GM19328 (cell line): ENCODE results near the gene LMAN2.
A peak's percentile ranks its signal among the peaks of the same experiment; 100 is the strongest.

Source experiments
- ATAC-seq: cut with Tn5 transposase; IDR thresholded peaks from one replicate; pipeline ENCODE4 v1.9.1; 2021; ENCODE audit warnings: mild to moderate bottlenecking, moderate library complexity; ENCODE audit not compliant: unreplicated experiment

LMAN2 gene, protein sequence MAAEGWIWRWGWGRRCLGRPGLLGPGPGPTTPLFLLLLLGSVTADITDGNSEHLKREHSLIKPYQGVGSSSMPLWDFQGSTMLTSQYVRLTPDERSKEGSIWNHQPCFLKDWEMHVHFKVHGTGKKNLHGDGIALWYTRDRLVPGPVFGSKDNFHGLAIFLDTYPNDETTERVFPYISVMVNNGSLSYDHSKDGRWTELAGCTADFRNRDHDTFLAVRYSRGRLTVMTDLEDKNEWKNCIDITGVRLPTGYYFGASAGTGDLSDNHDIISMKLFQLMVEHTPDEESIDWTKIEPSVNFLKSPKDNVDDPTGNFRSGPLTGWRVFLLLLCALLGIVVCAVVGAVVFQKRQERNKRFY

GRCh38 chr5:177351392-177352329 is at the start of gene LMAN2:
Gene LMAN2 (minus strand): TSS chr5:177351668. CDS start chr5:177351647, 21 bp downstream.
- peak; percentile 87 for ATAC-seq

- no peak for ATAC-seq
Observed at GRCh38 chr5:177399997-177400868, 48.8 kb upstream of the LMAN2 start, which contains the start of gene PFN3. Gene PFN3 (minus strand): TSS chr5:177400661. CDS start chr5:177400576, 85 bp downstream.

GRCh38 chr5:177397875-177398390 is 46.5 kb upstream of the LMAN2 start:
- ATAC-seq = no peak

- ATAC-seq = no peak
Observed at GRCh38 chr5:177396807-177397206, 45.3 kb upstream of the LMAN2 start.

- ATAC-seq = no peak
Observed at GRCh38 chr5:177396078-177396477, 44.6 kb upstream of the LMAN2 start.

DNA sequence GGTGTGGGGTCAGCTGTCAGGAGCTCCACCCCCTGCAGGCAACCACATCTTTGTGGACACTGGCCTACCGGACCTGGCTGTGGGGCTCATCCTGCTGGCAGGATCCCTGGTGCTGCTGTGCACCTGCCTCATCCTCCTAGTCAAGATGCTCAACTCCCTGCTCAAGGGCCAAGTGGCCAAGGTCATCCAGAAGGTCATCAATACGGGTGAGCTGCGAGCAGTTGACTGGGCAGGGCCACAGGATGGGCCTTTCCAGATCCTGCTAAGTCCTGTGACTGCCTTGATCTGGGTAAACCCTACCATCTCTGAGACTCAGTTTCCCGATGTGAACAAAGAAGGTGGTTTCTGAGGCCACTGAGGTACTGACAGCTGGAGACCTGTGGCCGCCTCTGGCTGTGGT is 42.5 kb upstream of the LMAN2 start:
- no peak for ATAC-seq

- ATAC-seq = no peak
Observed at GRCh38 chr5:177393206-177393765, 41.8 kb upstream of the LMAN2 start.

- no peak for ATAC-seq
Observed at GRCh38 chr5:177392765-177393164, 41.3 kb upstream of the LMAN2 start.

DNA sequence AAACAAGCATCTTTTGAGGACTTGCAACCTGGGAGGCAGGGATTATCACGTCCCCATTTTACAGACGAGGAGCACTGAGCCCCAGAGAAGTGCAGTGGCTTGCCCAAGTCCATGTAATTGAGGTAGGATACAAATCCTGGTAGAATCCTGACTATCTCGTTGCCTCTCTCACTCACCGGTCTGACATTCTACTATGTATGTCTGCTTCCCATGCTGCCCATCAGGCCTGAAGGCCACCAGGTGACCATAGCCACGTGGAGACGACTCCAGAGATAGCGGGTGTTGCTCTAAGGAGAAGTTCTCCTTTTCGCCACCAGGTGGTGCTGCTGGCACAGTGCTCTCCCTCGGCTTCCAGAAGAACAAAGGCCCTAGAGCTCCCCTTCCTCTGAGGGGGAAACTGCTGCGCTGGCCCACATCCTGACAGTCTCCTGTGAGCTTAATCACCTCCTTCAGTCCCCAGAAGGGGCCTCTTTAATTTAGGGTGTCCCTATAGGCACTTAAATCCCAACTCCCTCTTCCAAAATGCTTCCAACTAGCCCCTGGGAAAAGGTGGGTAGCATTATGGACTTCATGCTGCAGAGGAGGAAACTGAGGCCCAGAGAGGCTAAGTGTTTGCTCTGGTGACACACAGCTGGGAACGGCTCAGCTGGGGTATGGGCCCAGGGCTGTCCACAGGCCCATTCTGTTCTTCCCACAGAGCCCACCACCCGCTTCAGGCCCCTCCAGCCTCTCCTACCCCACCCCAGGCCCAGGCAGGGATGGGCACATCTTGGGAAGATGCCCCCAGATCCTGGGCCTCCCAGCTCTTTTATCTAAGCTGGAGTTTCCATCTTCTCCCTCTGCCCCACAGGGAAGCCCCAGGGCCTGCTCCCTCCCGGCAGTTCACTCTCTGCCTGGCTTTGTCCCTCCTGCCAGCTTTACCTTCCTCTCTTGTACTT is 39.2 kb upstream of the LMAN2 start:
- ATAC-seq = no peak

DNA sequence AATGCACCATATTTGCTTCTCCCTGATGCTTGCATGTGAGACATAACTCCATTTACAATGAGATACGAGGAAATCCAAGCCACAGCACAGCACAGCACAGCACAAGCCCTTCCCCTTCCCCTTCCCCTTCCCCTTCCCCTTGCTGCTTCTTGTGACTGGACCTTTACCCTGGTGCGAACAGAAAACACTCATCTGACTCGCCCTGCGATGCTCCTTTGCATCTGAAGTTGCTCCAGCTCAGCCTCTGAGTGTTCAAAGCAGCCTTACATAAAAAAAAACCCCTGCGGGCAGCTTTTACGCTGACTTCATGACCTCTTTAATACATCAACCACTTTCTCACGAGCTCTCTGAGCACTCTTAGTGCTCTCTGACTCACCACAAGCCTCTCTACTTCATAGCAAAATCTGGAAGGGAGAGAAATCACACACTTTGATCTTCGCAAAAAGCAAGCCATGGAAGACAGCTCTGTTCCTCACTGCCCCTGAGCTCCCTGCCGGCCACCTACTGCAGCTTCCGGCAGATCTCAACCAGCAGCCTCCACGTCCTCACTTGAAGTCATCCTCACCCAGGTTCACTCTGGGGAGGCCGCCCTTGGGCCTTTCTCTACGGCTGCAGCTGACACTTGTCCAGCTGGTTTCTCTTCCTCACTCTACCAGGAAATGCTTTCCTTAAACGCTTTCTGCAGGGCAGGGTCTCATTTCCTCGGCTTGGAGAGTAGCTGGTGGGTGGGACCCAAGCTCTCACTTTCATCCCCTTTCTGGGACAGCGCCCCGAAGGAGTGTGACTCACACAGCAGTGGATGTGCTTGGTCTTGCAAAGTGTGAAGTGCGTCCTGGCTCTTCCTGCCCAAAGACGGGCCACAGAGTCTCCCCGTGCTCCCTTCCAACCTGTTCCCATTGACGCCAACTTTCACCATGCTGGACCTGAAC is 38.0 kb upstream of the LMAN2 start:
- ATAC-seq = no peak

GRCh38 chr5:177388521-177389052 is 37.1 kb upstream of the LMAN2 start:
- ATAC-seq = no peak

DNA sequence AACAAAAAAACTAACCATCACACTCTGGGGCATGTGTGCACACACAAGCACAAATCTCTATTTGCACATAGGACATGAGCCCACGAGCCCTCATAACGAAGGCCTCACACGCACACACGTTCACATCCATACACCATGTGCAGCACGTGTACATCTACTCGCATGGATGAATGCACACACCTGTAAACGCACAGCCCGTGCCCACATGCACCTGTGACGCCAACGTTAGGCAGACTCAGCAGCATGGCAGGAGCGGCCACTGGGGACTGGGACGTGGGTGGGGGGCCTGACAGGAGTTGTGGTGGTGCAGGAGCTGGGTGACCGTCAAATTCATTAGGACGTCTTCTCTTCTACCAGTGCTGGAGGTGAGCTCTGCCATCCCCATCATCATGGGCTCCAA is 35.9 kb upstream of the LMAN2 start:
- ATAC-seq = no peak

DNA sequence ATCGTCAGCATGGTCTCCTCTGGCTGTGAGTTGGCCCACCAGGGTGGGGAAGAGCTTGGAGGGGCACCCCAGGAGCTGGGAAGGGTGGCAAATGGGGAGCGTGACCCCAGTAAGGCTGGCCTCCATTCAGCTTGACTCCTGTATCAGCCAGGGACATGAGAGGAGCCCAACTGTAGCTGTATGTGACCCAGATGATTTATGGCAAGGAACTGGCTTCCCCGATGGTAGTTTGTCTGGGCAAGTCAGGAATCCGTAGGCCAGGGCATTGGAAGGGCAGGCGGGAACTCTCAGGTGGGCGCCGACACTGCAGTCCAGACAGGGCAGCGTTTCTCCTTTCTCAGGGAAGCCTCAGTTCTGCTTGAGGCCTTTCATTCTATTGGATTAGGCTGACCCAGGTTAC is 35.1 kb upstream of the LMAN2 start:
- no peak for ATAC-seq

DNA sequence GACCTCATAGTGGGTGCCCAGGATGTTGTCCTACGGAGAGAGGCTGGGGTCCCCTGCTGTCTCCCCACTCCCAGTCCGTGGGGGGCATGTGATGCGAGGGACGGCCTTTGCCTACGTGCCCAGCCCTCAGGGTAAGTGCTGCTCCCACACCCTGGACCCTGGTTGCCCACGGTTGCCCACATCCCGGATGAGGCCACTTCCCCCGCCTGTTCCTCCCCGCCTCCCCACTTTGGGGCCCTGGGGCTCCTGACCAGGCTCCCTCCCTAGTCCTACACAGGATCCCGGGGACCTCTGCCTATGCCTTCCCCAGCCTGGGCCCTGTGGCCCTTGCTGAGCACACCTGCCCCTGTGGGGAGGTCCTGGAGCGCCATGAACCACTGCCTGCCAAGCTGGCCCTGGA is 34.3 kb upstream of the LMAN2 start:
- ATAC-seq = no peak

GRCh38 chr5:177384134-177384533 is 32.7 kb upstream of the LMAN2 start, which contains the start of gene SLC34A1:
Gene SLC34A1 (plus strand): TSS chr5:177384434. CDS start chr5:177385742, 1,308 bp downstream.
- ATAC-seq = no peak

GRCh38 chr5:177383181-177383580 is 31.7 kb upstream of the LMAN2 start:
- no peak for ATAC-seq

DNA sequence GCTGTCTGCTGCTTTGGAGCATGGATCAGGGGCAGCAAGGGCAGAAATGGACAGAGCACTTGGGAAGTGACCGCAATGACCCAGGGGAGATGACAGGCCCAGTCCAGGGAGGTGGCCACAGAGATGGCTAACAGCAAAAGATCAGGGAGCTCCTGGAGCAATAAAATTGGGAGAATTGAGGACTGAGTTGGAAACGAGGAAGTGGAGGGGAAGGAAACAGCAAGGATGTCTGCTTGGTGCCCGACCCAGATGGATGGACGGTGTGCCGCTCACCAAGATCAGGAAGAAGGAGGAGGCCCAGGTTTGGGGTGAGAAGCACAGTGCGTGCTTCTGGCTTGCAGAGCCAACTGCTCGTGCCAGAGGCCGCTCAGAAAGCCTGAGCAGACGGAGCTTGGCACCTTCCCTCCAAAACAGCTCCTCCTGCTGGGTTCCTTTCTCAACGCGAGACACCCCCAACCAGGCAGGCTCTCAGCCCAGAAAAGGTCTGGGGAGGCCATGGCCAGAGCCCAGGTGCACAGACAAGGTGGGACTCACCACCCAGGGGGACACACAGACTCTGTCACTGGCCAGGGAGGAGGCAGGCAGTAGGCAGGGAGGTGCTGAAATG is 31.1 kb upstream of the LMAN2 start:
- ATAC-seq = no peak
